Heart right ventricle (tissue), 16 donors: ENCODE results near the gene SERPINA4. TPM values are rescaled to one million over a fixed set of nuclear protein-coding genes. Genes with fewer than 3 reads are reported as not detected.

Experiments used
- ATAC-seq, 8 donors: fragments of 200-7000 bp; cut with Tn5 transposase; one replicate each; pipeline ENCODE4 v1.9.1; 2020; ENCODE audit warnings: mild to moderate bottlenecking in 8 of 8, moderate library complexity in 8 of 8, moderate number of reproducible peaks in 1 of 8
- DNase-seq, 2 donors: peaks; one replicate each; pipeline ENCODE4 v3.0.0-alpha.2; 2020
- H3K27ac ChIP-seq, 10 donors: fragments of 200-600 bp; sonication (generic) in 2 of 10; one replicate each; pipeline versions ENCODE4 v1.5.0 to v1.8.0; 2020 to 2022; ENCODE audit warnings: mild to moderate bottlenecking in 3 of 10
- H3K27me3 ChIP-seq, 7 donors: fragments of 200-600 bp; one replicate each; pipeline ENCODE4 v1.8.0; 2021 to 2022; ENCODE audit warnings: mild to moderate bottlenecking in 2 of 7
- H3K36me3 ChIP-seq, 9 donors: fragments of 200-600 bp; sonication (generic) in 1 of 9; one replicate each; pipeline versions ENCODE4 v1.5.0 to v1.8.0; 2020 to 2022; ENCODE audit warnings: mild to moderate bottlenecking in 2 of 9
- H3K4me1 ChIP-seq, 9 donors: fragments of 200-600 bp; sonication (generic) in 1 of 9; one replicate each; pipeline versions ENCODE4 v1.5.0 to v1.8.0; 2020 to 2022; ENCODE audit warnings: mild to moderate bottlenecking in 4 of 9
- H3K4me3 ChIP-seq, 10 donors: fragments of 200-600 bp; sonication (generic) in 2 of 10; one replicate each; pipeline versions ENCODE4 v1.5.0 to v1.8.0; 2020 to 2022; ENCODE audit warnings: mild to moderate bottlenecking in 7 of 10, moderate library complexity in 2 of 10
- H3K9me3 ChIP-seq, 11 donors: fragments of 200-600 bp in 10 of 11; sonication (generic) in 2 of 11; one replicate each; pipeline versions ENCODE4 v1.5.0 to v1.8.0; 2013 to 2022; ENCODE audit warnings: mild to moderate bottlenecking in 2 of 11, control low read depth in 1 of 11, moderate library complexity in 1 of 11
- CTCF ChIP-seq, 9 donors: fragments of 200-600 bp; sonication (generic) in 2 of 9; IDR thresholded peaks; one replicate each; pipeline versions ENCODE4 v1.5.0 to v1.8.0; 2021 to 2022; ENCODE audit warnings: antibody characterized with exemption in 9 of 9, mild to moderate bottlenecking in 5 of 9, moderate library complexity in 1 of 9
- WGBS, 2 donors: extraction: QIAGEN DNeasy Blood & Tissue Kit; methylation state at CpG; one replicate each; pipeline ENCODE4 v1.1.7; 2013; ENCODE audit warnings: inconsistent platforms in 1 of 2; 5-methylcytosine and 5-hydroxymethylcytosine counted together
- intact Hi-C, 10 donors: fragments of 100-400 bp; cut with DNase I; formaldehyde crosslinking; loops; one replicate each; pipeline versions ENCODE4 v1.11.1 to v1.14.2; 2022
- polyA plus RNA-seq, 2 donors: library from polyadenylated mRNA; stranded (reverse); fragments of 200-250 nt; gene quantifications; one replicate each; pipeline ENCODE4 v1.2.3, GENCODE V29; 2013
- total RNA-seq, 10 donors: library from RNA; stranded (reverse); fragmentation: NEBNext Ultra II Directional in 3 of 10; extraction: Animal tissue kit (Norgen Biotek cat#: 25700) in 3 of 10; gene quantifications; one replicate each; pipeline versions ENCODE4 v1.2.1 to v1.2.4, GENCODE V29; 2021 to 2023
- donor health status: Arrhythmogenic right ventricular cardiomyopathy.
- donor health status: ischemic (EF 13 %, LVEDD 7.1; RV severe dilation, severe dysfunction).
- donor health status: healthy with polysubstance abuse.
- donor health status: DM: no; HTN: yes; CAD: no.
- donor health status: DM: no; HTN: no; CAD: no.
- donor health status: ischemic (EF 25% LVEDD 6.9; RV normal size, moderate dysfunction).
- donor health status: ischemic (EF 25% LVEDD 5.7; RV mildly dilated, moderate dysfunction).
- donor health status: healthy.
- donor health status: DM: yes; HTN: yes; CAD: no.
- donor health status: Ischemic cardiomyopathy.
- donor health status: ischemic (EF 35%, LVEDD 5.7; RV mildly dilated, moderate dysfunction).
- donor health status: nonischemic (EF 11% LVEDD 7.7; RV severe dilation, severe dysfunction).
- donor health status: DM: yes; HTN: yes; CAD: no.
- donor health status: PGD.
- donor health status: ischemic (EF 29% LVEDD 5.4; RV normal size, mild dysfunction).
- donor health status: nonischemic (EF 23%, LVEDD 6.1; RV moderate dilation, normal function).

The SERPINA4 gene
- total and polyA plus RNA-seq, 12 donors: not detected

- no peak for TF ChIP-seq CTCF (IDR thresholded peaks at IDR 0.05)
- no peak overlapping the region for H3K4me3 ChIP-seq
- H3K27me3 ChIP-seq: peaks cover 0 to 12% (median 0%) of the 10 kb centered on the region in 7 donors
- ATAC-seq (no peak), DNase-seq (no peak)
- 86 to 89% methylated on average over 5 of the region's 5 CpGs for WGBS, 2 donors
- H3K27ac ChIP-seq: no peak overlapping the region
- peaks cover 0 to 6% (median 0%) of the 10 kb centered on the region in 11 donors for H3K9me3 ChIP-seq
- no peaks in the 10 kb centered on the region for H3K4me1 ChIP-seq
- intact Hi-C loops: no loop called here
- H3K36me3 ChIP-seq: no peaks in the 10 kb centered on the region
These were observed 780 bp downstream of the SERPINA4 start for GRCh38 chr14:94562022-94562421.

DNA sequence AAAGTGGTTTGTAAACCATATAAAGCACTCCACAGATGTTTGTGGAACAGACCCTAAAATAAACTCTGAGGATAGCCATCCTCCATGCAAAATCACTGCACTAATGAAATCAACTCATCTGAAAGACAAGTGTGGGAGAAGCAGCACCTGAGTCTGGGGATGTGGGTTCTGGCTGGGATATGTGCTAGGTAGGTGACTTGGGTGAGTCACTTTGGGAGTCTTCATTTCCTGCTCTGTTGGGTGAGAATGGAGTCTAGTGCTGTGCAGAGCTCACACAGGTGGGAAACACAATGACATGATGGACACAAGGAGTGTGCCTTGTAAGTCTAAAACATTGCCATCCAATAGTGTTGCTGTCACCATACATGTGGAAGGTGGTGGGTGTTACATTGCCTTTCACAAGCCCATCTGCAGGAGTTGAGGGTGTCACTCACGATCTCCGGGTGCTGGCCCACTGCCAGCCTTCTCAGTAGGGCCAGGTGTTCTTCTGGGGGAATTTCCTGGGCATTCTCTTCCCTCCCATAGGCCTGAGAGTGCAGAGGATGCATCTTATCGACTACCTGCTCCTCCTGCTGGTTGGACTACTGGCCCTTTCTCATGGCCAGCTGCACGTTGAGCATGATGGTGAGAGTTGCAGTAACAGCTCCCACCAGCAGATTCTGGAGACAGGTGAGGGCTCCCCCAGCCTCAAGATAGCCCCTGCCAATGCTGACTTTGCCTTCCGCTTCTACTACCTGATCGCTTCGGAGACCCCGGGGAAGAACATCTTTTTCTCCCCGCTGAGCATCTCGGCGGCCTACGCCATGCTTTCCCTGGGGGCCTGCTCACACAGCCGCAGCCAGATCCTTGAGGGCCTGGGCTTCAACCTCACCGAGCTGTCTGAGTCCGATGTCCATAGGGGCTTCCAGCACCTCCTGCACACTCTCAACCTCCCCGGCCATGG lies 2.0 kb downstream of the SERPINA4 start:
- DNase-seq (no peak), ATAC-seq (no peak)
- no peaks in the 10 kb centered on the region for H3K9me3 ChIP-seq
- H3K27ac ChIP-seq: no peak overlapping the region
- TF ChIP-seq CTCF (IDR thresholded peaks at IDR 0.05): no peak
- H3K27me3 ChIP-seq: peaks cover 0 to 13% (median 0%) of the 10 kb centered on the region in 7 donors
- intact Hi-C loops: no loop called here
- no peaks in the 10 kb centered on the region for H3K4me1 ChIP-seq
- H3K36me3 ChIP-seq: no peaks in the 10 kb centered on the region
- H3K4me3 ChIP-seq: no peak overlapping the region
- 86 to 90% methylated on average over 16 of the region's 16 CpGs for WGBS, 2 donors

DNA sequence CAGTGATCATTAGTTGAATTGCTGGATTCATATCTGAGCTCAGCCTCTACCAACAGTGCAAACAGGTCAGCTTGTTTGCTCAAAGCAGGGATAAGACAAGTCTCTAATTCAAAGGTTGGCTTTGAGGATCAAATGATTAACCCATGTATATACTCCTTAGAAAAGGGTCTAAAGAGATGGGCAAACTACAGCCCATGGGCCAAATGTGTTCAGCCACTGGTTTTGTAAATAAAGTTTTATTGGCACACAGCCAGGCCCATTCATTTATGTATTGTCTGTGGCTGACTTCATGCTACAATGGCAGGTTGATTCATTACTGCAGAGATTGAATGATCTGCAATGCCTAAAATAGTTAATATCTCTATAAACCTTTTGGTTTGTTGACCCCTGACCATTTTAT lies 3.1 kb downstream of the SERPINA4 start:
- no peak for DNase-seq
- Histone ChIP-seq H3K27me3 (peaks cover 0 to 12% (median 0%) of the 10 kb centered on the region in 7 donors), H3K9me3 (no peaks in the 10 kb centered on the region), H3K4me1 (no peaks in the 10 kb centered on the region), H3K27ac (no peak overlapping the region), H3K4me3 (no peak overlapping the region), H3K36me3 (no peaks in the 10 kb centered on the region)
- no peak for TF ChIP-seq CTCF (IDR thresholded peaks at IDR 0.05)
- intact Hi-C loops: no loop called here
- no peak for ATAC-seq

- TF ChIP-seq CTCF (IDR thresholded peaks at IDR 0.05): no peak
- 85 to 87% methylated on average over 9 of the region's 9 CpGs for WGBS, 2 donors
These were observed 6.9 kb downstream of the SERPINA4 start for GRCh38 chr14:94568186-94568585.

More at GRCh38 chr14:94568186-94568585, 6.9 kb downstream of the SERPINA4 start:
- no peaks in the 10 kb centered on the region for H3K36me3 ChIP-seq
- no peak overlapping the region for H3K4me3 ChIP-seq
- DNase-seq (no peak), ATAC-seq (no peak)
- H3K4me1 ChIP-seq: peaks cover 0 to 14% (median 0%) of the 10 kb centered on the region in 9 donors
- no peaks in the 10 kb centered on the region for H3K9me3 ChIP-seq
- intact Hi-C loops: no loop called here
- H3K27me3 ChIP-seq: peaks cover 0 to 5% (median 0%) of the 10 kb centered on the region in 7 donors
- no peak overlapping the region for H3K27ac ChIP-seq
